Activated CD8-positive, alpha-beta T cell treated with anti-CD3 and anti-CD28 coated beads for 36 hours (primary cell): ENCODE results near the gene P2RX3. TPM values are rescaled to one million over a fixed set of nuclear protein-coding genes. Genes with fewer than 3 reads are reported as not detected.

ENCODE experiments used
- ATAC-seq: fragments of 200-7000 bp; cut with Tn5 transposase; one replicate; pipeline ENCODE4 v1.10.0; 2021; ENCODE audit warnings: mild to moderate bottlenecking, moderate library complexity
- CTCF ChIA-PET: fragments of 350-600 bp; sonication (Branson Sonifier 250); formaldehyde crosslinking; loops from one replicate; lab custom pipeline; 2021; ENCODE audit warnings: antibody characterized with exemption; lab: Charles Lee
- POLR2A ChIA-PET: fragments of 350-600 bp; sonication (Branson Sonifier 250); formaldehyde crosslinking; loops from one replicate; lab custom pipeline; 2021; ENCODE audit warnings: antibody characterized with exemption; lab: Charles Lee
- DNase-seq: peaks from one replicate; pipeline ENCODE4 v3.0.0-alpha.2; 2020
- H3K27ac Mint-ChIP-seq: one replicate; pipeline ENCODE4 v1.8.0; 2021; ENCODE audit warnings: mild to moderate bottlenecking, mixed read lengths
- H3K27me3 Mint-ChIP-seq: one replicate; pipeline ENCODE4 v1.8.0; 2021; ENCODE audit warnings: mixed read lengths
- H3K36me3 Mint-ChIP-seq: one replicate; pipeline ENCODE4 v1.8.0; 2021; ENCODE audit warnings: low read depth, mixed read lengths
- H3K4me1 Mint-ChIP-seq: one replicate; pipeline ENCODE4 v1.8.0; 2021; ENCODE audit warnings: low read depth, mixed read lengths
- H3K4me3 Mint-ChIP-seq: one replicate; pipeline ENCODE4 v1.8.0; 2021; ENCODE audit warnings: mild to moderate bottlenecking, moderate library complexity, mixed read lengths
- H3K9me3 Mint-ChIP-seq: one replicate; pipeline ENCODE4 v1.8.0; 2021; ENCODE audit warnings: mixed read lengths
- CTCF ChIP-seq: fragments of 200-600 bp; IDR thresholded peaks from one replicate; pipeline ENCODE4 v1.8.0; 2022; ENCODE audit warnings: antibody characterized with exemption, mild to moderate bottlenecking
- intact Hi-C: fragments of 100-400 bp; cut with micrococcal nuclease; formaldehyde crosslinking; loops from one replicate; pipeline ENCODE4 v1.10.0; 2022
- total RNA-seq, 2 experiments: library from RNA; stranded (reverse); gene quantifications; one replicate each; pipeline ENCODE4 v1.2.3, GENCODE V29; 2021

The P2RX3 gene
- total RNA-seq, 2 experiments from 2014 or later: not detected

GRCh38 chr11:57363131-57364080 lies 25.3 kb downstream of the P2RX3 start:
- no peak overlapping the region for H3K4me3 Mint-ChIP-seq
- intact Hi-C loops: no loop called here

GRCh38 chr11:57364851-57365660 lies 26.9 kb downstream of the P2RX3 start:
- Mint-ChIP-seq H3K27me3 (peaks cover 2% of the 10 kb centered on the region), H3K9me3 (no peaks in the 10 kb centered on the region), H3K36me3 (no peaks in the 10 kb centered on the region), H3K4me3 (no peak overlapping the region), H3K4me1 (no peaks in the 10 kb centered on the region), H3K27ac (no peak overlapping the region)
- ATAC-seq (no peak), DNase-seq (no peak)
- ChIA-PET CTCF (interaction anchor here (1.1 to 1.5 kb wide), 3 partner anchors 14 to 19 kb away, joined by 3 to 5 read pairs (median 4); no protein-coding TSS in a partner anchor), POLR2A (no interaction called here)
- intact Hi-C loops: no loop called here
- no peak for TF ChIP-seq CTCF

More at GRCh38 chr11:57363131-57364080, 25.3 kb downstream of the P2RX3 start:
- Mint-ChIP-seq H3K9me3 (no peaks in the 10 kb centered on the region), H3K27me3 (peaks cover 2% of the 10 kb centered on the region), H3K36me3 (no peaks in the 10 kb centered on the region), H3K27ac (no peak overlapping the region), H3K4me1 (no peaks in the 10 kb centered on the region)
- CTCF ChIA-PET: interaction anchor here (1.1 to 1.9 kb wide), 12 partner anchors 10 to 163 kb away, joined by 3 to 8 read pairs (median 4); no protein-coding TSS in a partner anchor
- POLR2A ChIA-PET: interaction anchor here (0.6 to 1.1 kb wide), 2 partner anchors 8 to 61 kb away, joined by 3 to 4 read pairs; no protein-coding TSS in a partner anchor
- DNase-seq (no peak), ATAC-seq (no peak)
- no peak for TF ChIP-seq CTCF

- Mint-ChIP-seq H3K27ac (no peak overlapping the region), H3K27me3 (peaks cover 2% of the 10 kb centered on the region), H3K4me1 (no peaks in the 10 kb centered on the region), H3K9me3 (no peaks in the 10 kb centered on the region), H3K4me3 (no peak overlapping the region), H3K36me3 (no peaks in the 10 kb centered on the region)
- DNase-seq (no peak), ATAC-seq (no peak)
- CTCF ChIA-PET: interaction anchor here (0.8 to 1.7 kb wide), 2 partner anchors 18 to 125 kb away, joined by 3 to 5 read pairs; no protein-coding TSS in a partner anchor
- TF ChIP-seq CTCF: no peak
- intact Hi-C loops: no loop called here
- POLR2A ChIA-PET: interaction anchor here (0.6 kb wide), 1 partner anchor 29 kb away, joined by 3 read pairs; no protein-coding TSS in a partner anchor
Measured at GRCh38 chr11:57368106-57368844, 30.1 kb downstream of the P2RX3 start.

GRCh38 chr11:57368845-57369232 lies 30.7 kb downstream of the P2RX3 start:
- ChIA-PET POLR2A (no interaction called here), CTCF (interaction anchor here (0.8 to 1.7 kb wide), 2 partner anchors 18 to 124 kb away, joined by 3 to 5 read pairs; no protein-coding TSS in a partner anchor)
- ATAC-seq (no peak), DNase-seq (no peak)
- no peaks in the 10 kb centered on the region for H3K4me1 Mint-ChIP-seq
- no peak overlapping the region for H3K27ac Mint-ChIP-seq
- H3K27me3 Mint-ChIP-seq: no peaks in the 10 kb centered on the region
- no peaks in the 10 kb centered on the region for H3K36me3 Mint-ChIP-seq
- H3K4me3 Mint-ChIP-seq: no peak overlapping the region
- H3K9me3 Mint-ChIP-seq: no peaks in the 10 kb centered on the region
- TF ChIP-seq CTCF: no peak
- intact Hi-C loops: no loop called here
